Activated naive CD4-positive, alpha-beta T cell treated with anti-CD3 and anti-CD28 coated beads, Interleukin-2, amount 10 ng/mL, durations not matched to agents 7 days and 5 days (primary cell): ENCODE measurements around the gene SMS.

Source experiments
- CTCF ChIA-PET: fragments of 350-600 bp; sonication (Branson Sonifier 250); formaldehyde crosslinking; loops from one replicate; lab custom pipeline; 2021; ENCODE audit warnings: antibody characterized with exemption; lab: Charles Lee
- DNase-seq: peaks from one replicate; pipeline ENCODE4 v3.0.0-alpha.2; 2020
- H3K27ac Mint-ChIP-seq: one replicate; pipeline ENCODE4 v1.8.0; 2021; ENCODE audit warnings: mild to moderate bottlenecking, moderate library complexity, mixed read lengths
- H3K27me3 Mint-ChIP-seq: one replicate; pipeline ENCODE4 v1.8.0; 2021; ENCODE audit warnings: mild to moderate bottlenecking, mixed read lengths
- H3K36me3 Mint-ChIP-seq: one replicate; pipeline ENCODE4 v1.8.0; 2021; ENCODE audit warnings: mixed read lengths
- H3K4me1 Mint-ChIP-seq: one replicate; pipeline ENCODE4 v1.8.0; 2021; ENCODE audit warnings: mixed read lengths
- H3K4me3 Mint-ChIP-seq: one replicate; pipeline ENCODE4 v1.8.0; 2021; ENCODE audit warnings: mild to moderate bottlenecking, moderate library complexity, mixed read lengths
- H3K9me3 Mint-ChIP-seq: one replicate; pipeline ENCODE4 v1.8.0; 2021; ENCODE audit warnings: mixed read lengths

SMS gene

DNA sequence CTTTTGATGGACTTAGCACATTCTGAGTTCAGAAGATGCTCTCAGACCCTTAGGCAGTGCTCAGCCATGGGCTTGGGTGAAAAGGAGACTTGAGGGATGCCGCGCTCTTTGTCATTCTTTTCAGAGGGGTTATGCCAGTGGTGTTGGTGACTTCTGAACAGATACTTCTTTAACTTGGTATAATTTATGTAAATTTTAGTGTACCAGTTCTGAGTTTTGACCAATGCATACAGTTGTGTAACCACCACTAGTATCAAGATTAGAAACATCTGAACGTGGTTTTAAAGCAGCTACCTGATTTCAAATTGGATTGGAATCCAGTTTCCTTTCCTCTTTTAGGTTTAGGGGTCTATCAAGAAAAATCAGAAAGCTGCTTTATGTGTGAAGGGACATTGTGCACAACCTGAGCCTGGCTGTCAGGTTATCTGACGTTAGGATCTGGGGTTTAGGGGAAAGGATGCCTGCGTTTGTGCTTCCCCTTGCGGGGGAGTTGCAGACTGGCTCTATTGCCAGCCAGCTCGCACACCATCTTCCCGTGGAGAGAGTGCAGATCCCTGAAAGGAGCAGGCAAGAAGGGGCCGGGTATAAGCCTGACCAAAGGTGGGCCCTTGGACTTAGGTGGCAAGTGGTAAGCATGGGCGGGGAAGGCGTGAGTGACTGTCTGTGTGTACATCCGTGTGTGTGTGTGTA lies 19.0 kb downstream of the SMS start:
- CTCF ChIA-PET = no interaction called here
- Mint-ChIP-seq H3K4me3 (no peak overlapping the region), H3K27ac (peak overlapping the region; percentile 42), H3K9me3 (no peaks in the 10 kb centered on the region), H3K4me1 (peaks cover 35% of the 10 kb centered on the region), H3K27me3 (no peaks in the 10 kb centered on the region), H3K36me3 (peaks cover 4% of the 10 kb centered on the region)
- no peak for DNase-seq

- Mint-ChIP-seq H3K27ac (no peak overlapping the region), H3K4me3 (no peak overlapping the region), H3K4me1 (peaks cover 30% of the 10 kb centered on the region), H3K9me3 (no peaks in the 10 kb centered on the region), H3K36me3 (peaks cover 2% of the 10 kb centered on the region), H3K27me3 (no peaks in the 10 kb centered on the region)
- CTCF ChIA-PET = no interaction called here
- no peak for DNase-seq
These were observed 20.3 kb downstream of the SMS start for GRCh38 chrX:21960569-21961541.

DNA sequence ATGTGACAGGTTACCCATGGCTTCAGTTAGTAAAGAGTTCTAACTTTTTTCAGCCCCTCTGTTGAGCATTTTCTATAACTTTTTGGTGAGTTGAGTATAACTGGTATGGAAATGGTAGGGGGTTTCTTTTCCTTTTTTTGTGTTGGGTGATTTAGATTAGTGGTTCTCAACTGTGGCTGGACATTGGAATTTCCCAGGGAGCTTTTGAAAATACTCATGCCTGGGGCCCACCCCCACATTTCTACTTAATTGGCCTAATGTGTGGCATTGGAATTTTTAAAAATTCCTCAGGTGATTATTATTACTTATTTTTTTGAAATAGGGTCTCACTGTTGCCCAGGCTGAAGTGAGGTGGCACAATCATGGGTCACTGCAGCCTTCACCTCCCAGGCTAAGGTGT lies 21.9 kb downstream of the SMS start:
- CTCF ChIA-PET = no interaction called here
- Mint-ChIP-seq H3K4me3 (no peak overlapping the region), H3K36me3 (peaks cover 3% of the 10 kb centered on the region), H3K27me3 (no peaks in the 10 kb centered on the region), H3K4me1 (peaks cover 30% of the 10 kb centered on the region), H3K27ac (no peak overlapping the region), H3K9me3 (no peaks in the 10 kb centered on the region)
- no peak for DNase-seq

DNA sequence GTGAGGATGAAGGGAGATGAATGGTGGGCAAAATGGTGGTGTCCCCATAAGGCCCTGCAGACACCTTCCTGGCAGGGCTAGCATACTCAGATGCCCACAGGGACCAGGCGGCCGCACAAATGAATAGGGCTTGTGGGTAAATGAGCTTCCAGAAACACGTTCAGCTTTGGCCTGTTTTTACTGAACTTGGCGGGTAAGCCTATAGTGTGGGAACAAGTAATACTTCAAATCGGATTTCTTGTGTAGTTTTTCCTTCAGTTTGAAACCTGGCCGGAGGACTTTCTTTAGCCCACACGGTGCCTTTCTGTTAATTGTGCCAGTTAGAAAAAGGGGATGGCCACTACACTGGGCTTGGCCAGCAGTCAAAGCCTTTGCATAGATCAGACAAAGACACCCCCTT lies 22.8 kb downstream of the SMS start:
- Mint-ChIP-seq H3K4me1 (peaks cover 22% of the 10 kb centered on the region), H3K36me3 (peaks cover 7% of the 10 kb centered on the region), H3K9me3 (no peaks in the 10 kb centered on the region), H3K27ac (no peak overlapping the region), H3K4me3 (no peak overlapping the region), H3K27me3 (no peaks in the 10 kb centered on the region)
- no peak for DNase-seq
- CTCF ChIA-PET = no interaction called here

GRCh38 chrX:21963731-21964405 lies 23.4 kb downstream of the SMS start:
- peaks cover 7% of the 10 kb centered on the region for H3K36me3 Mint-ChIP-seq
- H3K27me3 Mint-ChIP-seq = no peaks in the 10 kb centered on the region
- no peak overlapping the region for H3K27ac Mint-ChIP-seq
- CTCF ChIA-PET = no interaction called here
- H3K9me3 Mint-ChIP-seq = no peaks in the 10 kb centered on the region
- DNase-seq = no peak
- H3K4me3 Mint-ChIP-seq = no peak overlapping the region
- peaks cover 18% of the 10 kb centered on the region for H3K4me1 Mint-ChIP-seq

DNA sequence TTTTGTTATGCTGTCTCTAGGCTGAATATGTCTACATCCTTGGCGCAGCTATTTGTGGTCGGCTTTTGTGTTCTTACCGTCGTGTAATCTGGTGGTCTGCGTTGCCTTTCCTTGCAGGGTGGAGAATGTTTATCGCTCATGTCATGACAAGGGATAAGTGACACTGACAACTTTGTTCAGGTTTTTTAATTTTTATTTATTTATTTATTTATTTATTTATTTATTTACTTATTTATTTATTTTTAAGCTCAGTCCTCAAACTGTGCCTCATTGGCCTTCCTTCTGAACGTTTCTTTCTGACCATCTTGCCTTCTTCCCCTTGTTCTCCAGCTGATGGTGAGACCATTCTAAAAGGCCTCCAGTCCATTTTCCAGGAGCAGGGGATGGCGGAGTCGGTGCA lies 26.4 kb downstream of the SMS start:
- CTCF ChIA-PET = no interaction called here

GRCh38 chrX:21968333-21968732 lies 27.8 kb downstream of the SMS start:
- Mint-ChIP-seq H3K27ac (no peak overlapping the region), H3K27me3 (no peaks in the 10 kb centered on the region), H3K4me3 (no peak overlapping the region), H3K4me1 (peaks cover 13% of the 10 kb centered on the region), H3K9me3 (no peaks in the 10 kb centered on the region), H3K36me3 (peaks cover 15% of the 10 kb centered on the region)
- no peak for DNase-seq
- CTCF ChIA-PET = no interaction called here

More for the DNA sequence above, 26.4 kb downstream of the SMS start:
- H3K9me3 Mint-ChIP-seq = no peaks in the 10 kb centered on the region
- no peak for DNase-seq
- H3K36me3 Mint-ChIP-seq = peaks cover 9% of the 10 kb centered on the region
- H3K27ac Mint-ChIP-seq = no peak overlapping the region
- no peaks in the 10 kb centered on the region for H3K4me1 Mint-ChIP-seq
- no peak overlapping the region for H3K4me3 Mint-ChIP-seq
- H3K27me3 Mint-ChIP-seq = no peaks in the 10 kb centered on the region

DNA sequence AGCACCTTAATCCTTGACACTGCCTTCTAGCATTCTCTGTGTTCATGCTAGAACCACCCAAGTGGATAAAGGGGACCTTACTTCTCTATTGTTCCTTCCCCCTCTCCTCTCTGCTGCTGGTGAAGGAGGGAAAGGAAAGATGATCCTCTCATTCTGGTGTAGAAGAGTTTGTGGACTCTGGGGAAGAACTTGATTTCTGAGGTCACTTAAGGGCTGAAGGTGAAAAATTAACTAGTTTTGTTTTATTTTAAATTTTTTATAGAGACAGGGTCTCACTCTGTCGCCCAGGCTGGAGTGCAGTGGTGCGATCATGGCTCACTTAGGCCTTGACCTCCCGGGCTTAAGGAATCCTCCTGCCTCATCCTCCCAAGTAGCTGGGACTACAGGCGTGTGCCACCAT lies 29.8 kb downstream of the SMS start:
- H3K36me3 Mint-ChIP-seq = peaks cover 17% of the 10 kb centered on the region
- no peaks in the 10 kb centered on the region for H3K27me3 Mint-ChIP-seq
- peaks cover 29% of the 10 kb centered on the region for H3K4me1 Mint-ChIP-seq
- no peaks in the 10 kb centered on the region for H3K9me3 Mint-ChIP-seq
- CTCF ChIA-PET = interaction anchor here (0.6 kb wide), 1 partner anchor 123 kb away, joined by 3 read pairs; no protein-coding TSS in a partner anchor
- no peak overlapping the region for H3K27ac Mint-ChIP-seq
- DNase-seq = no peak
- H3K4me3 Mint-ChIP-seq = no peak overlapping the region

DNA sequence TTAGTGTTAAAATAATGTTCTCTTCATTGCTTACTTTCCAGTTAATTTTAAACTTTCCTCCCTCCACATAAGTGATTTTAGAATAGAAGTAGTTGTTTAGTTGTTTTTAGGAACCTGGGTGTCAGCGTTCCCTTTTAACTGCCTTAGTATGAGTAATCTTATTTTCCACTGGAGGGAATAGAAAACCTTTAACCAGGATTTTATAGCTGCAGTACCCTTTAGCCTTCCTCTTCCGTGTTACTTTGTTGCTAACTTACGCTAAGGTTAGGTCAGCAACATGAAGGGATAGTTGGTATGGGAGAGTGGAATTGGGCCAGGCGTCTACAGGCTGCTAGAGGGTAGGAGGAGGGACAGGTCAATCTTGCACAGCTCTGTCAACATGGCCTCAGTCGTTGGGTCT lies 31.5 kb downstream of the SMS start:
- Mint-ChIP-seq H3K36me3 (peaks cover 20% of the 10 kb centered on the region), H3K9me3 (no peaks in the 10 kb centered on the region)

GRCh38 chrX:21972721-21973120 lies 32.2 kb downstream of the SMS start:
- Mint-ChIP-seq H3K4me3 (no peak overlapping the region), H3K27me3 (no peaks in the 10 kb centered on the region)

More for the DNA sequence above, 31.5 kb downstream of the SMS start:
- CTCF ChIA-PET = interaction anchor here (1.9 to 2.9 kb wide), 2 partner anchors 13 to 133 kb away, joined by 9 to 11 read pairs; partner anchors contain the start of gene MBTPS2
- Mint-ChIP-seq H3K4me1 (peaks cover 29% of the 10 kb centered on the region), H3K4me3 (no peak overlapping the region), H3K27ac (peak overlapping the region; percentile 19), H3K27me3 (no peaks in the 10 kb centered on the region)
- no peak for DNase-seq

DNA sequence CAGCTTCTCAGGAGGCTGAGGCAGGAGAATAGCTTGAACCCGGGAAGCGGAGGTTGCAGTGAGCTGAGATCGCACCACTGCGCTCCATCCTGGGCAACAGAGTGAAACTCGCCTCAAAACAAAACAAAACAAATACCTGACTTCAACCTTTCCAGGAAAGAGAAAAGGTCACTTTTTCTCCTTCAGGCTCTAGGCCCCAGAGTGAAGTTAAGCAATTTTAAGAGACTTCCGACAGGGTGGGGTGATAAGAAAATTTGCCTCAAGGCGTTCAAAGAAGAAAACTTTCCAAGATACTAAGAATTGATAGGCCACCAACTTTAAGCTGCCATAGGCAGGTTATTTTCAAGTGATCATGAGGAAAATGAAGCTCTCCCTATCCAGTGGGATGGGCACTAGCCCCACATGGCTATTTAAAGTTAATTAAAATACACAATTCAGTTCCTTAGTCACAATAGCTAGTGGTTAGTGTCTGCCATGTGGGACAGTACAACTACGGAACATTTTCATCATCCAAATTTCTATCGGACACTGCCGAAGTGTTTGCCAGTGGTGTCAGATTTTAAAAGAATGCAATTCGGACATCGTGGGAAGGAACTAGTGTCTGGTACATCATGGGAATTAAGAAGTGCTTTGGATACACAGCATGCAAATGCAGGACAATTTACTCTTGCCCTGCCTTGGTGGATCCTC lies 33.0 kb downstream of the SMS start:
- Mint-ChIP-seq H3K27me3 (no peaks in the 10 kb centered on the region), H3K4me1 (peaks cover 29% of the 10 kb centered on the region), H3K36me3 (peaks cover 25% of the 10 kb centered on the region), H3K4me3 (peak overlapping the region; percentile 55), H3K9me3 (no peaks in the 10 kb centered on the region), H3K27ac (peak overlapping the region; percentile 91)
- no peak for DNase-seq
- CTCF ChIA-PET = interaction anchor here (0.8 to 2.9 kb wide), 5 partner anchors 12 to 1520 kb away, joined by 3 to 11 read pairs (median 4); partner anchors contain the start of gene MBTPS2

More at GRCh38 chrX:21972721-21973120, 32.2 kb downstream of the SMS start:
- Mint-ChIP-seq H3K9me3 (no peaks in the 10 kb centered on the region), H3K36me3 (peaks cover 22% of the 10 kb centered on the region), H3K27ac (peak overlapping the region; percentile 91), H3K4me1 (peaks cover 29% of the 10 kb centered on the region)
- CTCF ChIA-PET = interaction anchor here (0.8 to 2.9 kb wide), 4 partner anchors 13 to 1520 kb away, joined by 3 to 11 read pairs (median 6); partner anchors contain the start of gene MBTPS2
- peak; percentile 54 for DNase-seq

GRCh38 chrX:21974011-21974385 lies 33.5 kb downstream of the SMS start:
- H3K9me3 Mint-ChIP-seq = no peaks in the 10 kb centered on the region
- CTCF ChIA-PET = interaction anchor here (1.4 to 2.9 kb wide), 2 partner anchors 24 to 135 kb away, joined by 4 to 9 read pairs; partner anchors contain the start of gene MBTPS2

GRCh38 chrX:21975242-21975641 lies 34.7 kb downstream of the SMS start:
- Mint-ChIP-seq H3K27me3 (no peaks in the 10 kb centered on the region), H3K27ac (no peak overlapping the region), H3K36me3 (peaks cover 27% of the 10 kb centered on the region), H3K4me1 (peaks cover 29% of the 10 kb centered on the region), H3K4me3 (no peak overlapping the region), H3K9me3 (no peaks in the 10 kb centered on the region)
- DNase-seq = no peak
- CTCF ChIA-PET = interaction anchor here (1.8 kb wide), 1 partner anchor 10 kb away, joined by 5 read pairs; no protein-coding TSS in a partner anchor

More at GRCh38 chrX:21974011-21974385, 33.5 kb downstream of the SMS start:
- Mint-ChIP-seq H3K4me3 (peak overlapping the region; percentile 55), H3K27me3 (no peaks in the 10 kb centered on the region), H3K27ac (peak overlapping the region; percentile 91), H3K4me1 (peaks cover 29% of the 10 kb centered on the region), H3K36me3 (peaks cover 27% of the 10 kb centered on the region)
- no peak for DNase-seq
